AG09309 (cell line): ENCODE data around the gene SUSD2.
"Not testable (repeated sequence)": the region's sequence is repeated elsewhere in the genome, so short reads cannot be mapped to it uniquely, and the experiment has no call there.

Experiments
- DNase-seq: peaks from one replicate; pipeline ENCODE4 v3.0.0-alpha.2; 2010; ENCODE audit warnings: low read depth
- H3K4me3 ChIP-seq: 2 replicates; pipeline ENCODE4 v1.5.1; 2011; ENCODE audit warnings: mild to moderate bottlenecking, low read depth, low read length, moderate library complexity; ENCODE audit not compliant: control insufficient read depth
- CTCF ChIP-seq: IDR thresholded peaks from 2 replicates; pipeline ENCODE4 v1.5.1; 2011; ENCODE audit warnings: mild to moderate bottlenecking, low read depth, low read length, inconsistent platforms; ENCODE audit not compliant: insufficient read depth, control insufficient read depth; ENCODE audit errors: missing control alignments

The SUSD2 gene

GRCh38 chr22:24181088-24181995 lies at the start of gene SUSD2:
SUSD2 (plus strand) TSS chr22:24181487; CDS start chr22:24181520, 33 bp downstream.
- no peak within 1 kb of the TSS for H3K4me3 ChIP-seq
- DNase-seq: no peak
- TF ChIP-seq CTCF: no peak

GRCh38 chr22:24133187-24133965 lies 47.9 kb upstream of the SUSD2 start:
- TF ChIP-seq CTCF: peak; percentile 26
- H3K4me3 ChIP-seq: no peak overlapping the region
- DNase-seq: no peak

- no peak overlapping the region for H3K4me3 ChIP-seq
- no peak for DNase-seq
- no peak for TF ChIP-seq CTCF
Observed at GRCh38 chr22:24134090-24134846, 47.0 kb upstream of the SUSD2 start.

GRCh38 chr22:24136533-24136932 lies 44.8 kb upstream of the SUSD2 start:
- H3K4me3 ChIP-seq, DNase-seq: not testable (repeated sequence)

- H3K4me3 ChIP-seq: no peak overlapping the region
- DNase-seq: no peak
- TF ChIP-seq CTCF: no peak
Observed at GRCh38 chr22:24137595-24137994, 43.7 kb upstream of the SUSD2 start.

GRCh38 chr22:24138649-24139420 lies 42.5 kb upstream of the SUSD2 start:
- TF ChIP-seq CTCF: no peak
- H3K4me3 ChIP-seq: no peak overlapping the region
- DNase-seq: no peak
